DLD1 (cell line): ENCODE data around the gene CDK12.
"Not testable (repeated sequence)": the region's sequence is repeated elsewhere in the genome, so short reads cannot be mapped to it uniquely, and the experiment has no call there.

ENCODE experiments used
- in situ Hi-C: cut with HindIII; loops from 2 replicates; pipeline ENCODE4 v1.10.0; 2017; ENCODE audit warnings: low sequenced_read_pairs

The CDK12 gene

DNA sequence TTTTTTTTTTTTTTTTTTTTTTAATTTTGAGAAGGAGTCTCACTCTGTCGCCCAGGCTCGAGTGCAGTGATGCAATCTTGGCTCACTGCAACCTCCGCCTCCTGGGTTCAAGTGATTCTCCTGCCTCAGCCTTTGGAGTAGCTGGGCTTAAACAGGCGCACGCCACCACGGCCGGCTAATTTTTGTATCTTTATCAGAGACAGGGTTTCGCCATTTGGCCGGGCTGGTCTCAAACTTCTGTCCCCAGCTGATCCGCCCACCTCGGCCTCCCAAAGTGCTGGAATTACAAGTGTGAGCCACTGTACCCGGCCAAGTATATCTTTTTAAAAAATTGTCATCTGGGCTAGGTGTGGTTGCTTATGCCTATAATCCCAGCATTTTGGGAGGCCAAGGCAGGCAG, 35.6 kb downstream of the CDK12 start:
- in situ Hi-C loops, result not testable (repeated sequence)

DNA sequence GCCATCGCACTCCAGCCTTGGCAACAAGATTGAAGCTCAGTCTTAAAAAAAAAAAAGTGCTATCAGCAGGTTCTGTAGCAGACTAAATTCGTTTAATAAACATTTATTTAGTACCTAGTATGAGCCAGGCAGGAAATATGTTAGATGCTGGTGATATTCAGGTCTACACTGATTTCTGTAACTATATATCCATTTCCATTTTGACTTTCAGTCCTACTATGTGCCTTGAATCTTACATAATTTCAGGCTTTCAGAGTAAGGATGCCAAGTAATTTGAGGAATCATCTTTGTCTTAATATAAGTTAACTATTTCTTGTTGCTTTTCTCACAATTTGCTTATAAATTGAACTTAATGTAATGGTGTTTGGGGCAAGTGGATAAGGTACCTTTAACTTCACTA, 46.2 kb downstream of the CDK12 start:
- in situ Hi-C loops, result no loop called here

- in situ Hi-C loops, result no loop called here
Measured at GRCh38 chr17:39508987-39509386, 47.7 kb downstream of the CDK12 start.

DNA sequence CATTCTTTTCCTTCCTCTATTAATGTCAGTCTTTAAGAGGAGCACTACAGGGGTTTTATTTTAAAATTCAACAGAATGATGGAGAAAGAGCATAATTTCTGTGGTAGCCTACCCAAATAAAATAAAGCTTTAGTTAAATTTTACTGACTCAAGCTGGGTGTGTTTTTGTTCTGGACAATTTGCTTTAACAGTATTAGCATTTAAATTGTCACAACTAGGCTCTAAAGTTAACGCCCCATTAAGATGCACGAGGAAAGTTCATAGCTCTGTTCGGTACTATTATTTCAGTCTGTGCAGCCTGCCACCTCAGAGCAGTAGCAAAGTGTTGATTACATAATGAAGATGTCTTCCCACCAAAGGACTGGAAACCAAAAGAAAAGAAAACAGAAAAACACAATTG, 52.0 kb downstream of the CDK12 start:
- in situ Hi-C loops, result no loop called here

- in situ Hi-C loops, result no loop called here
Measured at GRCh38 chr17:39513915-39514314, 52.6 kb downstream of the CDK12 start.

GRCh38 chr17:39517224-39517623, 55.9 kb downstream of the CDK12 start:
- in situ Hi-C loops, result no loop called here

DNA sequence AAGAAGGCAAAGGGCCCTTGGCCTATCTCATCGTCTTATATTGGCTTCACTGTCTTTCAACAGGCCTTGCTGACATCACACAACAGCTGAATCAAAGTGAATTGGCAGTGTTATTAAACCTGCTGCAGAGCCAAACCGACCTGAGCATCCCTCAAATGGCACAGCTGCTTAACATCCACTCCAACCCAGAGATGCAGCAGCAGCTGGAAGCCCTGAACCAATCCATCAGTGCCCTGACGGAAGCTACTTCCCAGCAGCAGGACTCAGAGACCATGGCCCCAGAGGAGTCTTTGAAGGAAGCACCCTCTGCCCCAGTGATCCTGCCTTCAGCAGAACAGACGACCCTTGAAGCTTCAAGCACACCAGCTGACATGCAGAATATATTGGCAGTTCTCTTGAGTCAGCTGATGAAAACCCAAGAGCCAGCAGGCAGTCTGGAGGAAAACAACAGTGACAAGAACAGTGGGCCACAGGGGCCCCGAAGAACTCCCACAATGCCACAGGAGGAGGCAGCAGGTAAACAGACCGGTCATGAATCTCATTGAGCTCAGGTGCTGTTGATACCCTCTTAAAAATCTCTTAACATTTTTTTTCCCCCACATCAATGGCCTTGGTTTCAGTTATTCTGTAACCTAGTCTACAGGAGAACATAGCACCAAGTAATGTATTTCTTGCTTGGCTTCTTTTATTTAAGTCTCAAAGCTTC, 64.7 kb downstream of the CDK12 start:
- in situ Hi-C loops, result no loop called here

DNA sequence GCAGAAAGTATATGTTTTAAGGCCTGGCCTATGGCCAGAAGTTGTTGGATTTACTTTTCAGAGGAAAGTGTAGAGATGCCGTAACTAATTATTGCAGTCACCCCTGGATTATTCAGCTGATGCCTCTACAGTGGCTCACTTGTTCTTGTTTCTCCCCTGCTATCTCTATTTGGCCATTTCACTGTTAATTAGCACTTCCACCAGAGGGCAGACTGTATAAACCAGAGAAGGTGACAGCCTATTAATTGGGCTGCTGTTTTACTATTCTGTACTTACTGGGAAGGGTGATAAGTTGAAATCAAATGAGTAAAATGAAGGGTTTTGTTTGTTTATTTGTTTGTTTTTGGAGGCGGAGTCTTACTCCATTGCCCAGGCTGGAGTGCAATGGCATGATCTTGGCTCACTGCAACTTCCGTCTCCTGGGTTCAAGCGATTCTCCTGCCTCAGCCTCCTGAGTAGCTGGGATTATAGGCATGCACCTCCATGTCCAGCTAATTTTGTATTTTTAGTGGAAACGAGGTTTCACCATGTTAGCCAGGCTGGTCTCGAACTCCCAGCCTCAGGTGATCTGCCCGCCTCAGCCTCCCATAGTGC, 66.0 kb downstream of the CDK12 start:
- in situ Hi-C loops, result no loop called here

DNA sequence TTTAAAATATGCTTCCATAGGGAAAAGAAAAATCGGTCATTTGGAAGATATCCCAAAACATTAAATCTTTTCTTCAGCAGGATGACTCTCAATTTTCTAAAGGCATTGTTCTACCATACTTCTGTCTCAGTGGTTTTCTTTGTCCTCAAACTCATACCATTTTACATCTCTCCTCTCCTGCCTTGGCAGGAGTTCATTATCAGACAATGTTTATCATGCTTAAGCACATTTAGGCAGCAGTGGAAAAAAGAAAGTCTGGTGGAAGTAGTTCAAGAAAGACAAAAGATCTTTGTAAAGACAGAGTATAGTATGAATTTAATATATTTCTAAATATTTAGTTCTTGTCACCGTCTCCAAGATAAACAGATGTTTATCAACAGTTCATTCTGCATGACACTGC, 68.2 kb downstream of the CDK12 start:
- in situ Hi-C loops, result no loop called here

- in situ Hi-C loops, result no loop called here
Measured at GRCh38 chr17:39530513-39530912, 69.2 kb downstream of the CDK12 start.

- in situ Hi-C loops, result no loop called here
Measured at GRCh38 chr17:39531252-39531651, 70.0 kb downstream of the CDK12 start.

GRCh38 chr17:39533891-39534290, 72.6 kb downstream of the CDK12 start:
- in situ Hi-C loops, result no loop called here

- in situ Hi-C loops, result no loop called here
Measured at GRCh38 chr17:39534768-39535405, 73.6 kb downstream of the CDK12 start.

GRCh38 chr17:39536468-39536867, 75.2 kb downstream of the CDK12 start:
- in situ Hi-C loops, result no loop called here

DNA sequence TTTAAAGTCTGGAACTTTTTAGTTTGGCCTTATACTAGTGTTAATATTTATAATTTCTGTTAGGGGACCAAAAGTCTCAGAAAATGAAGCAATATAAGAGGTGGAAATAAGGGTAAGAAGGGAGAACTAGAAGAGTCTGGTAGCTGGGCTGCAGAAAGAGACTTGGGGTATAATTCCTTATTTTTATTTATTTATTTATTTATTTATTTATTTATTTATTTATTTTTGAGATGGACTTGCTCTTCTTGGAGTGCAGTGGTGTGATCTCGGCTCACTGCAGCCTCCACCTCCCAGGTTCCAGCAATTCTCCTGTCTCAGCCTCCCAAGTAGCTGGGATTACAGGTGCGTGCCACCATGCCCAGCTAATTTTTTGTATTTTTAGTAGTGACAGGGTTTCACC, 76.1 kb downstream of the CDK12 start:
- in situ Hi-C loops, result not testable (repeated sequence)

GRCh38 chr17:39538866-39539265, 77.6 kb downstream of the CDK12 start:
- in situ Hi-C loops, result no loop called here

DNA sequence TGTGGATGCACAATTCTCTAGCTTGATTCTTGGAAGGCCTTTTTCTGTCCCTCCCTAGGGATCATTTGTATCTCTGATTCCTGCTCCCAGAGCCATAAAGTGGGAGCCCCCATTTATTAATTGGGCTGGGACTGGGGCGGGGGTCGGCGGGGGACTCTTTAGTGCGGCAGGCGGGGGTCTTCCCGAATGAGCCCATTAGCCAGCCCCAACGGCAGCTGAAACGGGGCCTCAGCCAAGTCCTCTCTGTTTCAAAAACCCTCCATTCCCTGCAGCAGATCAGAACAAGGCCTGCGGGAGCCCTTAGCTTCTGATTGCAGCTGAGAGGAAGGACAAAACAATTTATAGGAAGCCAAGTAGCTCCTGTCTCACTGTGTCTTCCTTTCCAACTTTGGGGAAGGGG, 79.3 kb downstream of the CDK12 start:
- in situ Hi-C loops, result no loop called here

DNA sequence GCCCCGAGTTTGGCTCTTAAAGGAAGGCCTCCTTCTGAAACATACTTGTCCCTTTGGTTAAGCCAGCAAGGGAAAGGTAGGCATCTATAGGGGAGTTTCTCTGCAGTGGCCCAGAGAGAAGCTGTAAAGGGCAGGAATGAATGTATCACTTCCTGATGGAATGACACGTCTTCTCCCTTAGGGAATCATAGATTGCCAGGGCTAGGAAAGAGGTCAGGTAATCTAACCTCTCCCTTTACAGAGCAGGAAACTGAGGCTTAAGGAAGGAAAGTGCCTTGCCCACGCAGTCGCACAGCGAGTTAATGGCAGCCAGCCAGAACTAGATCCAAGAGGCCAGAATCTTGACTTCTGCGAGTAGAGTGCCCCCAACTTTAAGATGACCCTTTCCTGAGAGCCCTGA, 80.4 kb downstream of the CDK12 start:
- in situ Hi-C loops, result no loop called here

DNA sequence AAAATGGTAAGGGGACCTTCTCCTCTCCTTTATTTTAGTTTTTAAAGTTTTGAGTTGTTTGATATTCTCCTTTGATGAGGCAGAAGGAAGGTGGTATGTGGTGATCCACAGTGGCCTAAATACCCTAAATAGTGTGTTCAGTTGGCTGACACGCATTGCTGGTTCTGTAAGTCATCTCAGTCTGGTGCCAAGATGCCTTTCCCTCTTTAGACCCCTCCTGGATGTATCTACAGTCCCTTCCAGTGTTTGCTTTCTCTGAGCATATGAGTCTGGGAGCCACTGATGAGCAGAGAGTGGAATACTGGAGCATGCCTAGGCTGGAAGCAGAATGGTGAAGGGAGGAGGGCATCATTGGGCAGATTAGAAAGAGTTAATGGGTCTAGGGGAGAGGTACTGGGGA, 81.9 kb downstream of the CDK12 start:
- in situ Hi-C loops, result no loop called here

- in situ Hi-C loops, result no loop called here
Measured at GRCh38 chr17:39543664-39544063, 82.4 kb downstream of the CDK12 start.

DNA sequence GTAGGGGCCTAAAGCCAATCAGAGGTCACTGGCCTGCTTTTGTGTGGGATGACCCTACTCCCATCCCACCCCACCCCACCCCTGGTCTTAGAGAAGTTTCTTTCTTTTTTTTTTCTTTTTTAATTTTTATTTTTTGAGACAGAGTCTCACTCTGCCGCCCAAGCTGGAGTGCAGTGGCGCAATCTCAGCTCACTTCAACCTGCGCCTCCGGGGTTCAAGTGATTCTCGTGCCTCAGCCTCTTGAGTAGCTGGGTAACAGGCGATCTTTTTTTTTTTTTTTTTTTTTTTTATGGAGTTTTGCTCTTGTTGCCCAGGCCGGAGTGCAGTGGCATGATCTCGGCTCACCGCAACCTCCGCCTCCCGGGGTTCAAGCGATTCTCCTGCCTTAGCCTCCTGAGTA, 83.1 kb downstream of the CDK12 start:
- in situ Hi-C loops, result not testable (repeated sequence)

GRCh38 chr17:39547713-39548478, 86.6 kb downstream of the CDK12 start:
- in situ Hi-C loops, result no loop called here
